ENCODE results near the gene ATG9B. TPM values are rescaled to one million over a fixed set of nuclear protein-coding genes. Genes with fewer than 3 reads are reported as not detected.
A peak's percentile ranks its signal among the peaks of the same experiment; 100 is the strongest.

The ATG9B gene
- total and polyA plus RNA-seq, 9 of the 15 experiments (the other 6 are each of a cell fraction or from before 2014, with no cell fraction given) = 0.29 to 8.0 (median 2.1) TPM

GRCh38 chr7:150994141-150994837, 30.0 kb downstream of the ATG9B start (continued):
- peak; percentile 89 to 91 for TF ChIP-seq E2F6 (IDR thresholded peaks at IDR 0.05; ENCODE audit: borderline replicate concordance in 1 of 2, extremely low read depth in 1 of 2, insufficient read depth in 1 of 2, insufficient read length in 1 of 2, low read depth in 1 of 2, low read length in 1 of 2, poor library complexity in 1 of 2, severe bottlenecking in 1 of 2)
- 0 out of 2 replicates have a peak, but pooled peaks have one; percentile 54 for TF ChIP-seq ZNF740 (CRISPR knock-in tag; IDR thresholded peaks at IDR 0.05)
- TF ChIP-seq ZNF740 (tag; IDR thresholded peaks at IDR 0.05) = peak in 1 of 2 experiments; percentile 86; a peak in 2 of 4 replicates
- peak; percentile 86; the same call in 1 of the 2 replicates for TF ChIP-seq ZNF589 (CRISPR knock-in tag; IDR thresholded peaks at IDR 0.05; ENCODE audit: low read depth)
- TF ChIP-seq CBX5 (IDR thresholded peaks at IDR 0.05; ENCODE audit: borderline replicate concordance, low read depth) = peak; percentile 51; the same call in 1 of the 2 replicates
- TF ChIP-seq ELF1 (tag; IDR thresholded peaks at IDR 0.05) = peak; percentile 79
- peak; percentile 100 for TF ChIP-seq KDM1A (IDR thresholded peaks at IDR 0.05)
- TF ChIP-seq SIRT6 (IDR thresholded peaks at IDR 0.05; ENCODE audit: low read depth, low read length) = no peak
- TF ChIP-seq TBP (optimal IDR thresholded peaks at IDR 0.05; ENCODE audit: low read depth, low read length) = peak; percentile 57
- peak; percentile 100 for TF ChIP-seq RCOR1 (IDR thresholded peaks at IDR 0.05; ENCODE audit: borderline replicate concordance in 1 of 2, low read depth in 2 of 2, low read length in 2 of 2)
- TF ChIP-seq MYC (IDR thresholded peaks at IDR 0.05; ENCODE audit: low read depth, low read length) = peak; percentile 87
- peak; percentile 85 for TF ChIP-seq MYC (CRISPR knock-in tag; IDR thresholded peaks at IDR 0.05; ENCODE audit: borderline replicate concordance, low read depth)
- 0 out of 2 replicates have a peak, but pooled peaks have one; percentile 13 for TF ChIP-seq ZNF384 (IDR thresholded peaks at IDR 0.05; ENCODE audit: low read depth, low read length)
- 0 out of 2 replicates have a peak, but pooled peaks have one; percentile 2 for TF ChIP-seq NFE2 (IDR thresholded peaks at IDR 0.05; ENCODE audit: low read depth)
- TF ChIP-seq PML (IDR thresholded peaks at IDR 0.05; ENCODE audit: low read length) = peak; percentile 74; the same call in 1 of the 2 replicates
- peak; percentile 80 for TF ChIP-seq NBN (IDR thresholded peaks at IDR 0.05; ENCODE audit: low read depth)
- 0 out of 2 replicates have a peak, but pooled peaks have one; percentile 14 for TF ChIP-seq CREB5 (CRISPR knock-in tag; IDR thresholded peaks at IDR 0.05)
- peak; percentile 52; the same call in 1 of the 2 replicates for TF ChIP-seq NKRF (IDR thresholded peaks at IDR 0.05; ENCODE audit: borderline replicate concordance)
- TF ChIP-seq THRA (IDR thresholded peaks at IDR 0.05) = no peak
- TF ChIP-seq SMAD3 (CRISPR knock-in tag; conservative IDR thresholded peaks at IDR 0.05) = peak; percentile 82
- no peak for TF ChIP-seq ZNF830 (CRISPR knock-in tag; IDR thresholded peaks at IDR 0.05)
